Fibroblast of skin of right quadriceps (primary cell): ENCODE measurements around the gene ALOX15B.
"Not testable (repeated sequence)": the region's sequence is repeated elsewhere in the genome, so short reads cannot be mapped to it uniquely, and the experiment has no call there.

Experiments used
- DNase-seq: peaks from one replicate; pipeline ENCODE4 v3.0.0-alpha.2; 2013

The ALOX15B gene

GRCh38 chr17:8044819-8045810 is 6.3 kb downstream of the ALOX15B start:
- no peak for DNase-seq

GRCh38 chr17:8046306-8046928 is 7.6 kb downstream of the ALOX15B start:
- DNase-seq: no peak

GRCh38 chr17:8046929-8047768 is 8.3 kb downstream of the ALOX15B start:
- DNase-seq: no peak

- DNase-seq: no peak
Observed at GRCh38 chr17:8047769-8048110, 8.9 kb downstream of the ALOX15B start.

GRCh38 chr17:8048236-8048635 is 9.4 kb downstream of the ALOX15B start:
- no peak for DNase-seq

- no peak for DNase-seq
Observed at GRCh38 chr17:8048736-8049135, 9.9 kb downstream of the ALOX15B start.

- DNase-seq: no peak
Observed at GRCh38 chr17:8051831-8052230, 13.0 kb downstream of the ALOX15B start.

- DNase-seq: no peak
Observed at GRCh38 chr17:8052256-8053252, 13.7 kb downstream of the ALOX15B start.

GRCh38 chr17:8053600-8053999 is 14.7 kb downstream of the ALOX15B start:
- no peak for DNase-seq

GRCh38 chr17:8055851-8056231 is 17.0 kb downstream of the ALOX15B start:
- DNase-seq: no peak

- DNase-seq: peak; percentile 49
Observed at GRCh38 chr17:8056232-8056975, 17.5 kb downstream of the ALOX15B start.

GRCh38 chr17:8056976-8057625 is 18.2 kb downstream of the ALOX15B start:
- no peak for DNase-seq

GRCh38 chr17:8057691-8058114 is 18.8 kb downstream of the ALOX15B start:
- peak; percentile 71 for DNase-seq

GRCh38 chr17:8059131-8059530 is 20.3 kb downstream of the ALOX15B start:
- DNase-seq: no peak

GRCh38 chr17:8060274-8060673 is 21.4 kb downstream of the ALOX15B start:
- peak; percentile 63 for DNase-seq

- DNase-seq: not testable (repeated sequence)
Observed at GRCh38 chr17:8061851-8062250, 23.0 kb downstream of the ALOX15B start.

- DNase-seq: no peak
Observed at GRCh38 chr17:8062435-8062806, 23.6 kb downstream of the ALOX15B start.

- no peak for DNase-seq
Observed at GRCh38 chr17:8062807-8063483, 24.1 kb downstream of the ALOX15B start.

GRCh38 chr17:8063761-8064534 is 25.1 kb downstream of the ALOX15B start:
- no peak for DNase-seq
